ENCODE measurements around the gene NF2.
A peak's percentile ranks its signal among the peaks of the same experiment; 100 is the strongest.

Gene NF2

GRCh38 chr22:29633514-29634312, 30.3 kb downstream of the NF2 start:
- DNase-seq, result peak; percentile 25

- peak; percentile 69 for DNase-seq
Measured at GRCh38 chr22:29634847-29635246, 31.4 kb downstream of the NF2 start.

GRCh38 chr22:29635734-29636357, 32.4 kb downstream of the NF2 start:
- peak; percentile 85 for DNase-seq

GRCh38 chr22:29636751-29637150, 33.3 kb downstream of the NF2 start:
- DNase-seq, result no peak

GRCh38 chr22:29637181-29637580, 33.7 kb downstream of the NF2 start:
- DNase-seq, result no peak

GRCh38 chr22:29638678-29639077, 35.2 kb downstream of the NF2 start:
- no peak for DNase-seq

- no peak for DNase-seq
Measured at GRCh38 chr22:29639096-29639495, 35.7 kb downstream of the NF2 start.

- no peak for DNase-seq
Measured at GRCh38 chr22:29641042-29641699, 37.7 kb downstream of the NF2 start.

GRCh38 chr22:29641700-29642330, 38.4 kb downstream of the NF2 start:
- DNase-seq, result no peak

GRCh38 chr22:29642694-29643093, 39.3 kb downstream of the NF2 start:
- DNase-seq, result no peak

- no peak for DNase-seq
Measured at GRCh38 chr22:29647954-29648737, 44.7 kb downstream of the NF2 start.

- DNase-seq, result no peak
Measured at GRCh38 chr22:29650370-29650769, 46.9 kb downstream of the NF2 start.

- no peak for DNase-seq
Measured at GRCh38 chr22:29651652-29652051, 48.2 kb downstream of the NF2 start.

GRCh38 chr22:29654420-29654819, 51.0 kb downstream of the NF2 start:
- DNase-seq, result no peak

- no peak for DNase-seq
Measured at GRCh38 chr22:29654882-29655281, 51.4 kb downstream of the NF2 start.

GRCh38 chr22:29658176-29658575, 54.7 kb downstream of the NF2 start:
- DNase-seq, result peak; percentile 68

GRCh38 chr22:29660021-29660420, 56.6 kb downstream of the NF2 start:
- DNase-seq, result no peak

GRCh38 chr22:29661336-29661735, 57.9 kb downstream of the NF2 start:
- DNase-seq, result no peak

- no peak for DNase-seq
Measured at GRCh38 chr22:29663180-29663821, 59.9 kb downstream of the NF2 start.

GRCh38 chr22:29665486-29665885, 62.1 kb downstream of the NF2 start:
- no peak for DNase-seq

- no peak for DNase-seq
Measured at GRCh38 chr22:29668673-29669072, 65.2 kb downstream of the NF2 start.

- DNase-seq, result no peak
Measured at GRCh38 chr22:29670626-29671025, 67.2 kb downstream of the NF2 start.
